ENCODE data around the gene PDE3B. TPM values are rescaled to one million over a fixed set of nuclear protein-coding genes. Genes with fewer than 3 reads are reported as not detected.
"Not testable (repeated sequence)": the region's sequence is repeated elsewhere in the genome, so short reads cannot be mapped to it uniquely, and the experiment has no call there.

Gene PDE3B
- polyA plus RNA-seq, 3 donors: 4.0 to 6.0 (median 5.2) TPM

GRCh38 chr11:14705067-14705466, 61.5 kb downstream of the PDE3B start:
- Mint-ChIP-seq H3K9me3 (peaks cover 10 to 38% (median 26%) of the 10 kb centered on the region in 7 donors), H3K36me3 (peaks cover 5 to 6% of the 10 kb centered on the region in 2 donors), H3K4me3 (no peak overlapping the region), H3K27ac (no peak overlapping the region), H3K4me1 (peaks cover 13% of the 10 kb centered on the region), H3K27me3 (ENCODE audit: low read depth in 3 of 3) (peaks cover 0 to 3% (median 0%) of the 10 kb centered on the region in 3 donors)
- H3K9me3 ChIP-seq (replicated peaks in 1 of 2; ENCODE audit: control insufficient read depth in 1 of 2, insufficient read depth in 1 of 2, low read length in 2 of 2): peaks cover 3 to 34% of the 10 kb centered on the region in 2 donors
- peaks cover 33% of the 10 kb centered on the region for H3K79me2 ChIP-seq (ENCODE audit: insufficient read depth, low read length)
- no peak overlapping the region for H3K9ac ChIP-seq (ENCODE audit: insufficient read depth, low read length, poor library complexity, severe bottlenecking)
- no peak overlapping the region for H3K27ac ChIP-seq (ENCODE audit: low read depth in 1 of 2, low read length in 2 of 2)
- H3K36me3 ChIP-seq (replicated peaks in 1 of 2; ENCODE audit: control insufficient read depth in 1 of 2, insufficient read depth in 2 of 2, low read length in 2 of 2): peaks cover 0 to 5% of the 10 kb centered on the region in 2 donors
- no peak overlapping the region for H3K4me3 ChIP-seq (replicated peaks in 1 of 3; ENCODE audit: low read depth in 2 of 3, low read length in 3 of 3)
- DNase-seq: no peak
- H3K27me3 ChIP-seq (ENCODE audit: control insufficient read depth in 2 of 2, insufficient read depth in 2 of 2, low read length in 2 of 2): no peaks in the 10 kb centered on the region
- H3K4me2 ChIP-seq (replicated peaks; ENCODE audit: extremely low read depth, low read length, poor library complexity, severe bottlenecking): no peak overlapping the region
- peaks cover 0 to 2% of the 10 kb centered on the region in 2 donors for H3K4me1 ChIP-seq (ENCODE audit: control insufficient read depth in 1 of 2, insufficient read depth in 2 of 2, low read length in 2 of 2)
- H2AFZ ChIP-seq (ENCODE audit: insufficient read depth, low read depth, low read length, poor library complexity, severe bottlenecking): no peak overlapping the region
- no peaks in the 10 kb centered on the region for H4K20me1 ChIP-seq (ENCODE audit: insufficient read depth, low read length)
- WGBS (ENCODE audit: insufficient coverage): no CpG with 5 or more reads among the region's 2 CpGs
- TF ChIP-seq, protein P1, sequence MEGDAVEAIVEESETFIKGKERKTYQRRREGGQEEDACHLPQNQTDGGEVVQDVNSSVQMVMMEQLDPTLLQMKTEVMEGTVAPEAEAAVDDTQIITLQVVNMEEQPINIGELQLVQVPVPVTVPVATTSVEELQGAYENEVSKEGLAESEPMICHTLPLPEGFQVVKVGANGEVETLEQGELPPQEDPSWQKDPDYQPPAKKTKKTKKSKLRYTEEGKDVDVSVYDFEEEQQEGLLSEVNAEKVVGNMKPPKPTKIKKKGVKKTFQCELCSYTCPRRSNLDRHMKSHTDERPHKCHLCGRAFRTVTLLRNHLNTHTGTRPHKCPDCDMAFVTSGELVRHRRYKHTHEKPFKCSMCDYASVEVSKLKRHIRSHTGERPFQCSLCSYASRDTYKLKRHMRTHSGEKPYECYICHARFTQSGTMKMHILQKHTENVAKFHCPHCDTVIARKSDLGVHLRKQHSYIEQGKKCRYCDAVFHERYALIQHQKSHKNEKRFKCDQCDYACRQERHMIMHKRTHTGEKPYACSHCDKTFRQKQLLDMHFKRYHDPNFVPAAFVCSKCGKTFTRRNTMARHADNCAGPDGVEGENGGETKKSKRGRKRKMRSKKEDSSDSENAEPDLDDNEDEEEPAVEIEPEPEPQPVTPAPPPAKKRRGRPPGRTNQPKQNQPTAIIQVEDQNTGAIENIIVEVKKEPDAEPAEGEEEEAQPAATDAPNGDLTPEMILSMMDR (IDR thresholded peaks at IDR 0.05): no peak
- intact Hi-C loops (cut with micrococcal nuclease): no loop called here

DNA sequence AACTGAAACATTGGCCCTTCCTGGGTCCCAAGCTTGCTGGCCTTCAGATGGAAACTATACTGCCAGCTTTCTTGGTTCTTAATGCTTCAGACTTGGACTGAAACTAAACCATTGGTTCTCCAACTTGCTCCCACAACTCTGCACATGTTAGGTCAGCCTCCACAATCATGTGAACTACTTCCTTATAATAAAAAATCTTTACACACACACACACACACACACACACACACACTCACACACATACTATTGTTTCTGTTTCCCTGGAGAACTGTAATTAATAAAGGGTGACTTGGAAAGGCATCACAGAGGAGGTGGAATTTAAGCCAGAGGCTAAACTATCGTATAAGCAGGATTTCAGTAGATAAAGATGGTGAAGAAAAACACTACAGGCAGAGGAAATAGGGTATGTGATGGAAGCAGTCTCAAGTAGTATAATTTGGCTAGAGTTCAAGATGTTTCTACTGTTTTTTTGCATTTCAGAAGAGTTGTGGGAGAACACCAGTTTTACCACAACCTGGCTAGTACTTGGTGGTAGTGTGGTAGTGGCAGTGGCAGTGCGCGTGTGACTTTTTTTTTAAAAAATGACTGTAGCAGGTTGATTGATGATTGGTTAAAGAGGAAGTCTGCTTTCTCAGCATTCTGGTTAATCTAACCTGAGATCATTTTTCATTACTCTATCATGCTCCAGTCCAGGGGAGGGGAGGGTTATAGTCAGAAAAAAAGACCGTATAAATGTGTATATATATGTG, 70.1 kb downstream of the PDE3B start:
- Histone ChIP-seq H3K4me2 (replicated peaks; ENCODE audit: extremely low read depth, low read length, poor library complexity, severe bottlenecking) (peak overlapping the region; percentile 0), H4K20me1 (ENCODE audit: insufficient read depth, low read length) (no peaks in the 10 kb centered on the region), H3K36me3 (replicated peaks in 1 of 2; ENCODE audit: control insufficient read depth in 1 of 2, insufficient read depth in 2 of 2, low read length in 2 of 2) (no peaks in the 10 kb centered on the region), H3K9me3 (replicated peaks in 1 of 2; ENCODE audit: control insufficient read depth in 1 of 2, insufficient read depth in 1 of 2, low read length in 2 of 2) (no peaks in the 10 kb centered on the region), H3K9ac (ENCODE audit: insufficient read depth, low read length, poor library complexity, severe bottlenecking) (no peak overlapping the region), H3K4me1 (ENCODE audit: control insufficient read depth in 1 of 2, insufficient read depth in 2 of 2, low read length in 2 of 2) (peaks cover 14 to 15% of the 10 kb centered on the region in 2 donors), H2AFZ (ENCODE audit: insufficient read depth, low read depth, low read length, poor library complexity, severe bottlenecking) (no peak overlapping the region), H3K27ac (ENCODE audit: low read depth in 1 of 2, low read length in 2 of 2) (peak overlapping the region in 1 of 2 donors; percentile 32), H3K79me2 (ENCODE audit: insufficient read depth, low read length) (peaks cover 28% of the 10 kb centered on the region), H3K27me3 (ENCODE audit: control insufficient read depth in 2 of 2, insufficient read depth in 2 of 2, low read length in 2 of 2) (no peaks in the 10 kb centered on the region), H3K4me3 (replicated peaks in 1 of 3; ENCODE audit: low read depth in 2 of 3, low read length in 3 of 3) (no peak overlapping the region)
- peak overlapping the region in 4 of 7 donors; percentile 28 to 55 (median 50) for H3K27ac Mint-ChIP-seq
- peaks cover 0 to 2% (median 0%) of the 10 kb centered on the region in 3 donors for H3K27me3 Mint-ChIP-seq (ENCODE audit: low read depth in 3 of 3)
- peaks cover 0 to 7% (median 2%) of the 10 kb centered on the region in 7 donors for H3K9me3 Mint-ChIP-seq
- 17% methylated on average over 1 of the region's 4 CpGs for WGBS (ENCODE audit: insufficient coverage)
- peak; percentile 12 to 17 (median 12) for DNase-seq
- TF ChIP-seq, protein P1 (IDR thresholded peaks at IDR 0.05): no peak
- H3K4me3 Mint-ChIP-seq: peak overlapping the region in 1 of 2 donors; percentile 46
- peaks cover 20% of the 10 kb centered on the region for H3K4me1 Mint-ChIP-seq
- H3K36me3 Mint-ChIP-seq: no peaks in the 10 kb centered on the region
- intact Hi-C loops (cut with micrococcal nuclease): no loop called here

DNA sequence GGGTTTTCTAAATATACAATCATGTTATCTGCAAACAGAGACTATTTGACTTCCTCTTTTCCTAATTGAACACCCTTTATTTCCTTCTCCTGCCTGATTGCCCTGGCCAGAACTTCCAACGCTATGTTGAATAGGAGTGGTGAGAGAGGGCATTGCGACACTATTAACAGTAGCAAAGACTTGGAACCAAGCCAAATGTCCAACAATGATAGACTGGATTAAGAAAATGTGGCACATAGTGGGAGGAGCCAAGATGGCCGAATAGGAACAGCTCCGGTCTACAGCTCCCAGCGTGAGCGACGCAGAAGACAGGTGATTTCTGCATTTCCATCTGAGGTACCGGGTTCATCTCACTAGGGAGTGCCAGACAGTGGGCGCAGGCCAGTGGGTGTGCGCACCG, 72.1 kb downstream of the PDE3B start:
- Histone ChIP-seq H3K79me2 (ENCODE audit: insufficient read depth, low read length) (peaks cover 16% of the 10 kb centered on the region), H3K4me1 (ENCODE audit: control insufficient read depth in 1 of 2, insufficient read depth in 2 of 2, low read length in 2 of 2) (peaks cover 14 to 15% of the 10 kb centered on the region in 2 donors)
- H3K4me3 ChIP-seq (replicated peaks in 1 of 3; ENCODE audit: low read depth in 2 of 3, low read length in 3 of 3); H2AFZ ChIP-seq (ENCODE audit: insufficient read depth, low read depth, low read length, poor library complexity, severe bottlenecking); DNase-seq; H3K9me3 ChIP-seq (replicated peaks in 1 of 2; ENCODE audit: control insufficient read depth in 1 of 2, insufficient read depth in 1 of 2, low read length in 2 of 2); H3K4me2 ChIP-seq (replicated peaks; ENCODE audit: extremely low read depth, low read length, poor library complexity, severe bottlenecking); intact Hi-C loops (cut with micrococcal nuclease); H3K27me3 ChIP-seq (ENCODE audit: control insufficient read depth in 2 of 2, insufficient read depth in 2 of 2, low read length in 2 of 2); H3K9ac ChIP-seq (ENCODE audit: insufficient read depth, low read length, poor library complexity, severe bottlenecking); H3K27ac ChIP-seq (ENCODE audit: low read depth in 1 of 2, low read length in 2 of 2); H3K4me3 Mint-ChIP-seq; H4K20me1 ChIP-seq (ENCODE audit: insufficient read depth, low read length); H3K36me3 ChIP-seq (replicated peaks in 1 of 2; ENCODE audit: control insufficient read depth in 1 of 2, insufficient read depth in 2 of 2, low read length in 2 of 2); H3K36me3 Mint-ChIP-seq; H3K9me3 Mint-ChIP-seq; H3K27me3 Mint-ChIP-seq (ENCODE audit: low read depth in 3 of 3): not testable (repeated sequence)
- Mint-ChIP-seq H3K4me1 (peaks cover 20% of the 10 kb centered on the region), H3K27ac (peak overlapping the region in 1 of 7 donors; percentile 43)
- no CpG with 5 or more reads among the region's 11 CpGs for WGBS (ENCODE audit: insufficient coverage)

Measured in CD14-positive monocyte (primary cell).